Adipocyte (in vitro differentiated cells): Measurements from ENCODE around the gene LUC7L2.
"Not testable (repeated sequence)": the region's sequence is repeated elsewhere in the genome, so short reads cannot be mapped to it uniquely, and the experiment has no call there.

Experiments used
- DNase-seq: peaks from one replicate; pipeline ENCODE4 v3.0.0-alpha.2; 2015; ENCODE audit warnings: low read depth
- H3K27me3 ChIP-seq: replicated peaks from 2 replicates; pipeline ENCODE4 v1.7.0; 2013; ENCODE audit warnings: mild to moderate bottlenecking, low read length, moderate library complexity; ENCODE audit not compliant: control insufficient read depth, insufficient read depth
- H3K36me3 ChIP-seq: 2 replicates; pipeline ENCODE4 v1.7.0; 2013; ENCODE audit warnings: low read length, mild to moderate bottlenecking, moderate library complexity; ENCODE audit not compliant: control insufficient read depth, insufficient read depth, severe bottlenecking
- H3K4me1 ChIP-seq: 2 replicates; pipeline ENCODE4 v1.7.0; 2013; ENCODE audit warnings: mild to moderate bottlenecking, low read length, moderate library complexity; ENCODE audit not compliant: control insufficient read depth, insufficient read depth
- H3K4me3 ChIP-seq: 2 replicates; pipeline ENCODE4 v1.7.0; 2013; ENCODE audit warnings: mild to moderate bottlenecking, low read length, moderate library complexity
- H3K9ac ChIP-seq: 2 replicates; pipeline ENCODE4 v1.7.0; 2013; ENCODE audit warnings: mild to moderate bottlenecking, low read length, moderate library complexity
- H3K9me3 ChIP-seq: 2 replicates; pipeline ENCODE4 v1.7.0; 2013; ENCODE audit warnings: mild to moderate bottlenecking, low read length, moderate library complexity; ENCODE audit not compliant: control insufficient read depth

The LUC7L2 gene

DNA sequence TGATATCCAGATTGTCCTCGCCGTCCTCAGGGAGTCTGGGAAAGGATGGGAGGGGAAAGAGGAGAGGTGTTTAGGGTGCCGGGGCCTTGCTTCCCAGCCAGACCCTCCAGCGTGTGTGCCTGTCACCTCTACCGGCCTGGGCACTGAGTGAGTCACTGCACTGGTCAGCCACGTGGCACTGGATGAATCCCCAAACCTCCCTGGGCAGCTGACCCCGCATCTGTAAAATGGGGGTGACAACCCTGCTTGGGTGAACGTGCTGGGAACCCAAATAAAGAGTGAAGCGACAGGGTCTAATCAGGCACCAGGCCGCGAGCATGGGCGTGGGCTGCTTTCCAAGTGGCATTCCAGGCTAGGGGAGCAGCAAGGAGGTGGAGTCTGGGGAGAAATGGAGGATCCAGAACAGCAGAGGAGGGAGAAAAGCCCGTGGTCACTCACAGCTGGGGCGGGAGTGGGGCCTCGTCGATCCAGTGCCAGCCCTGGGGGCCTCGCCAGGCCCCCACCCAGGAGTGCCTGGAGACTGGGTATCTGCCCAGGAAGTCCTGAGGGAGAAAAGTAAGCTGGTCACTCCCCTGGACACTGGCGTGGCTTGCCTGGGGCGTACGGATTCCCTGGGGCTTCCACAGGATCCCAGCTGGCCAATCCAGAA lies 94.1 kb downstream of the LUC7L2 start:
- Histone ChIP-seq H3K27me3 (no peaks in the 10 kb centered on the region), H3K36me3 (no peaks in the 10 kb centered on the region), H3K4me3 (no peak overlapping the region), H3K9me3 (no peaks in the 10 kb centered on the region), H3K9ac (no peak overlapping the region), H3K4me1 (peaks cover 4% of the 10 kb centered on the region)
- DNase-seq: no peak

DNA sequence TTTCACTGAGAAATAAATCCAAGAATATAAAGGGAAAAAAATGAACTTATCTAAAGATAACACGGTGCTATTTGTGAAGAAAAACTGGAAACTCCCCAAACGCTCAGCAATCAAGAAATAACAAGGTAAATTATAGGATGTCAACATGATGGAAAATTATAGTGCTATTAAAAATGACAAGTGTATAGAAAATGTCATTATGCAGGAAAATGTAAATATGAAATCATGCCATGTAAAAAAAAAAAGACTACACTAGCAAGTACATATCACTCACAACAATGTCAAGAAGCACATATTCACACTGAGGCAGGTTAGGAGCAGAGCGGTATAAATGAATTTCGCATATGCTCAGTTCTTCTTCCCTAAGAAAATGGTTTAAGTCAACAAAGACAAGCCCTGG lies 96.1 kb downstream of the LUC7L2 start:
- H3K36me3 ChIP-seq: no peaks in the 10 kb centered on the region
- H3K4me3 ChIP-seq: no peak overlapping the region
- H3K27me3 ChIP-seq: no peaks in the 10 kb centered on the region
- no peak overlapping the region for H3K9ac ChIP-seq
- peaks cover 4% of the 10 kb centered on the region for H3K4me1 ChIP-seq
- DNase-seq: no peak
- no peaks in the 10 kb centered on the region for H3K9me3 ChIP-seq

DNA sequence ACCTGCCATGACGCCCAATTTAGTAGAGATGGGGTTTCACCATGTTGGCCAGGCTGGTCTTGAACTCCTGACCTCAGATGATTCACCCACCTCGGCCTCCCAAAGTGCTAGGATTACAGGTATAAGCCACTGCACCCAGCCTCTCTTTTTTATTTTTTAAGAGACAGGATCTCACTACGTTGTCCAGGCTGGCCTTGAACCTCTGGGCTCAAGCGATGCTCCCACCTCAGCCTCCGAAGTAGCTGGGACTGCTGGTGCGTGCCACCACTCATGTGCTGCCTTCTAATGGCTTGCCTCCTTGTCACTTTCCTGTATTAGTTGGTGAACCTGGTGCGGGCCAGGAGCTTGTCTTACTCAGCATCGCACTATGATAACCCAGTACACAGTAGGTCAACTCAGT lies 96.8 kb downstream of the LUC7L2 start:
- Histone ChIP-seq H3K9me3 (no peaks in the 10 kb centered on the region), H3K4me3 (no peak overlapping the region), H3K9ac (no peak overlapping the region), H3K4me1 (peaks cover 4% of the 10 kb centered on the region), H3K36me3 (no peaks in the 10 kb centered on the region), H3K27me3 (no peaks in the 10 kb centered on the region)
- no peak for DNase-seq

DNA sequence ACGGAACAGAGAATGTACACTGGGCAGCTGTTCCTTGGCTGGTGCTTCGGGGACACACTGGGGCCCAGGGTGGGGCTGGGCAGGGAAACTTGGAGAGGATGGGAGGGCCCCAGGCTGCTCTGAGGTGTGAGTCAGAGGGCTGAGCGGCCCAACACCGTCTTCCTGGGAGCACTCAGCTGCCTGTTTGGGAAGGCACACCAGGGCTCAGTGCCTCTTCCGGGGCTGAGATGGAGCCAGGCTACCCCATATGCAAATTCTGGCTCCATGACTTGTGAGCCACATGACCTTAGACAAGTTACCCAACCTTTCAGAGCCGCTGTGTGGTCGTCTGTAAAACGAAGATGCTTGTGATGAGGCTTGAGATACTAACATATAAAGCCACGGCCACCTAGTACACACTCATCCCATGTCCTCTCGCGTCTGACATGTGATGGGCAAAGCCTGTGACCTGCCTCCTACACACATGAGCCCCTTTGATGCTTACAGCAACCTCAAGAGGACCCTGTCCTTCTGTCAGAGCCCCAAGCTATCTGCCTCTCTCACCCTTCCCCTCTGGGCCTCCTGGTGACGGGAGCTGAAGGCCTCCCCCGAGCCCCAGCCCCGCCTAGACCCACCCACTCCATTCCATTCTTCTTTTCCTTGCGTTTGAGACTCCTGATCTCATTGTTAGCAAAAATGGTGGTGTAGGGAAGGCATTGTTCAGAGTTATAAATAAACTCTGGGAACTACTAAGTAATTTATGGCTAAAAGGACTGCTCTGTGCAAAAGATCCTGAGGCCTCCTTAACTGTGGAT lies 97.7 kb downstream of the LUC7L2 start:
- H3K4me3 ChIP-seq: no peak overlapping the region
- H3K9me3 ChIP-seq: no peaks in the 10 kb centered on the region
- peaks cover 4% of the 10 kb centered on the region for H3K4me1 ChIP-seq
- H3K27me3 ChIP-seq: no peaks in the 10 kb centered on the region
- no peak overlapping the region for H3K9ac ChIP-seq
- no peaks in the 10 kb centered on the region for H3K36me3 ChIP-seq
- peak; percentile 29 for DNase-seq

DNA sequence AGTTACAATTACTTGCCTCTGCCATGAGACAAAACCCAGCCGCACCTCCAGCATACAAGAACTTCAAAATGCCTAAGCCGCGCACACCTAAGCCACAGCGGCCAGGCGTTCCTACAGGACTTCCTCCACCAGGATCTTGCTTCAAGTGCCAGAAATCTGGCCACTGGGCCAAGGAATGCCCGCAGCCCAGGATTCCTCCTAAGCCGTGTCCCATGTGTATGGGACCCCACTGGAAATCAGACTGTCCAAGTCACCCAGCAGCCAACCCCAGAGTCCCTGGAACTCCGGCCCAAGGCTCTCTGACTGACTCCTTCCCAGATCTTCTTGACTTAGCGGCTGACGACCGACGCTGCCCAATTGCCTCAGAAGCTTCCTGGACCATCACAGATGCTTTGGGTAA lies 103.7 kb downstream of the LUC7L2 start:
- H3K4me1 ChIP-seq, H3K9ac ChIP-seq, H3K4me3 ChIP-seq, H3K9me3 ChIP-seq, H3K36me3 ChIP-seq, H3K27me3 ChIP-seq, DNase-seq: not testable (repeated sequence)

DNA sequence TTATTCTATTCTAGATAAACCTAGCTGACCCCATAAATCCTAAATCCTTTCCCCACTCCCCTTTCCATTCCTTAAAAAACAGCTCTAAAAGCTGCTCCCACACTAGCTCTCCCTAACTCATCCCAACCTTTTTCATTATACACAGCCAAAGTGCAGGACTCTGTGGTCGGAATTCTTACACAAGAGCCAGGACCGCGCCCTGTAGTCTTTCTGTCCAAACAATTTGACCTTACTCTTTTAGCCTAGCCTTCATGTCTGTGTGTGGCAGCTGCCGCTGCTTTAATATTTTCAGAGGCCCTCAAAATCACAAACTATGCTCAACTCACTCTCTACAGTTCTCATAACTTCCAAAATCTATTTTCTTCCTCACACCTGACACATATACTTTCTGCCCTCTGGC lies 104.8 kb downstream of the LUC7L2 start:
- H3K36me3 ChIP-seq, H3K9me3 ChIP-seq, DNase-seq, H3K4me3 ChIP-seq, H3K27me3 ChIP-seq, H3K4me1 ChIP-seq, H3K9ac ChIP-seq: not testable (repeated sequence)

DNA sequence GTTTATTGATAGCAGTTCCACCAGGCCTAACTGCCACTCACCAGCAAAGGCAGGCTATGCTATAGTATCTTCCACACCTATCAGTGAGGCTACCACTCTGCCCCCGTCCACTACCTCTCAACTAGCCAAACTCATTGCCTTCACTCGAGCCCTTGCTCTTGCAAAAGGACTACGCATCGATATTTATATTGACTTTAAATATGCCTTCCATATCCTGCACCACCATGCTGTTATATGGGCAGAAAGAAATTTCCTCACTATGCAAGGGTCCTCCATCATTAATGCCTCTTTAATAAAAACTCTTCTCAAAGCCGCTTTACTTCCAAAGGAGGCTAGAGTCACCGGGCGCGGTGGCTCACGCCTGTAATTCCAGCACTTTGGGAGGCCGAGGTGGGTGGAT lies 105.4 kb downstream of the LUC7L2 start:
- not testable (repeated sequence) for H3K4me3 ChIP-seq, H3K36me3 ChIP-seq, H3K4me1 ChIP-seq, H3K27me3 ChIP-seq, H3K9me3 ChIP-seq, H3K9ac ChIP-seq, DNase-seq

DNA sequence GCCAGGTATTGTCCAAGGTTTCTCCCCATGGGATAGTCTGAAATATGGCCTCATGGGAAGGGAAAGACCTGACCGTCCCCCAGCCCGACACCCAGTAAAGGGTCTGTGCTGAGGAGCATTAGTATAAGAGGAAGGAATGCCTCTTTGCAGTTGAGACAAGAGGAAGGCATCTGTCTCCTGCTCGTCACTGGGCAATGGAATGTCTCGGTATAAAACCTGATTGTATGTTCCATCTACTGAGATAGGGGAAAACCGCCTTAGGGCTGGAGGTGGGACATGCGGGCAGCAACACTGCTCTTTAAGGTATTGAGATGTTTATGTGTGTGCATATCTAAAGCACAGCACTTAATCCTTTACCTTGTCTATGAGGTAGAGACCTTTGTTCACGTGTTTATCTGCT lies 108.0 kb downstream of the LUC7L2 start:
- H3K9me3 ChIP-seq, DNase-seq, H3K36me3 ChIP-seq, H3K27me3 ChIP-seq, H3K4me3 ChIP-seq, H3K4me1 ChIP-seq, H3K9ac ChIP-seq: not testable (repeated sequence)

DNA sequence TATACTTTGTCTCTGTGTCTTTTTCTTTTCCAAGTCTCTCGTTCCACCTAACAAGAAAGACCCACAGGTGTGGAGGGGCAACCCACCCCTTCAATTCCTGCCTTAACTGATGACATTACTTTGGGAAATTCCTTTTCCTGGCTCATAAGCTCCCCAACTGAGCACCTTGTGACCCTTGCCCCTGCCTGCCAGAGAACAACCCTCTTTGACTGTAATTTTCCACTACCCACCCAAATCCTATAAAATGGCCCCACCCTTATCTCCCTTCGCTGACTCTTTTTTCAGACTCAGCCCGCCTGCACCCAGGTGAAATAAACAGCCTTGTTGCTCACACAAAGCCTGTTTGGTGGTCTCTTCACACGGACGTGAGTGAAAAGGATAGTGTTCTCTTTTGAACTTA lies 108.6 kb downstream of the LUC7L2 start:
- H3K9me3 ChIP-seq, H3K4me1 ChIP-seq, H3K4me3 ChIP-seq, H3K36me3 ChIP-seq, DNase-seq, H3K27me3 ChIP-seq, H3K9ac ChIP-seq: not testable (repeated sequence)

DNA sequence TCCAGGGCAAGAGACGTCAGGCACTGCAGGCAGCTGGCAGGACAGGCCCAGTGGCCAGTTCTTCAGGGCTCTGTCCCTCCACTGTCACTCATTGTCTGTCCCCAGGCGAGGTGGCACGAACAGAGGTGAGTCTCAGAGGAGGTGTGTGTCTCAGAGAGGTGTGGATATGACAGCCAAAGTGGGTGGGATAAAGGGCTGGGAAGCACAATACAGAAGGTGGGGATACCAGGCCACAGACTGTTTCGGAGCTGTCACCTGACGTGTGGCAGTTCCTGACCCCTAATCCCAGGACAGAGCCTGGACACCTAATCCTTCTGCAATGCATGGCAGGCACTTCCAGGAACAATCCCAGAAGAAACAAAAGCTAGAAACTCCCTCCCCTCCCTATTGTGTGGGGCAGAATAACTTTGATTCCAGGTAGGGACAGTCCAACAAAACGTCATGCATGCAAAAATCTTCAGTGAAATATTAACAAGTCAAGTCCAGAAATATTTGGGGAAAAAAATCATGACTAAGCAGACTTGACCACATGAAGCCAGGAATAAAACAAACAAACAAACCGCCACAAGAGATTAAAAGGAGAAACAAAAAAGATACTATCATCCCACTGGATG lies 112.2 kb downstream of the LUC7L2 start:
- Histone ChIP-seq H3K9me3 (peaks cover 11% of the 10 kb centered on the region), H3K27me3 (peaks cover 7% of the 10 kb centered on the region), H3K4me1 (peaks cover 6% of the 10 kb centered on the region), H3K9ac (no peak overlapping the region), H3K36me3 (no peaks in the 10 kb centered on the region), H3K4me3 (no peak overlapping the region)
- peak; percentile 66 for DNase-seq
